ENCODE results near the gene PWP2.

Gene PWP2

GRCh38 chr21:44086636-44087425, 20.4 kb upstream of the PWP2 start:
- POLR2A ChIA-PET, result no interaction called here
- TF ChIP-seq LEF1 (IDR thresholded peaks at IDR 0.05; ENCODE audit: borderline replicate concordance) (no peak), L3MBTL2 (conservative IDR thresholded peaks at IDR 0.05) (no peak), SUZ12 (IDR thresholded peaks at IDR 0.05) (no peak), SP1 (IDR thresholded peaks at IDR 0.05) (no peak), ARNT (IDR thresholded peaks at IDR 0.05) (no peak), FOXK2 (IDR thresholded peaks at IDR 0.05) (no peak), NFRKB (IDR thresholded peaks at IDR 0.05) (no peak), ZNF384 (IDR thresholded peaks at IDR 0.05) (no peak), CTBP1 (IDR thresholded peaks at IDR 0.05; ENCODE audit: borderline replicate concordance) (no peak), PKNOX1 (IDR thresholded peaks at IDR 0.05) (no peak), TARDBP (IDR thresholded peaks at IDR 0.05) (no peak), ELF4 (IDR thresholded peaks at IDR 0.05) (no peak), HDGF (IDR thresholded peaks at IDR 0.05; ENCODE audit: borderline replicate concordance) (no peak), FOXA1 (IDR thresholded peaks at IDR 0.05) (no peak), BHLHE40 (IDR thresholded peaks at IDR 0.05; ENCODE audit: borderline replicate concordance) (no peak)
- DNase-seq (ENCODE audit: extremely low spot score), result no peak
- CTCF ChIA-PET, result no interaction called here

- POLR2A ChIA-PET, result no interaction called here
- CTCF ChIA-PET, result no interaction called here
- no peak for DNase-seq (ENCODE audit: extremely low spot score)
- TF ChIP-seq L3MBTL2 (conservative IDR thresholded peaks at IDR 0.05) (no peak), TARDBP (IDR thresholded peaks at IDR 0.05) (no peak), ELF4 (IDR thresholded peaks at IDR 0.05) (no peak), HDGF (IDR thresholded peaks at IDR 0.05; ENCODE audit: borderline replicate concordance) (no peak), BHLHE40 (IDR thresholded peaks at IDR 0.05; ENCODE audit: borderline replicate concordance) (no peak), SUZ12 (IDR thresholded peaks at IDR 0.05) (no peak), FOXA1 (IDR thresholded peaks at IDR 0.05) (no peak), ARNT (IDR thresholded peaks at IDR 0.05) (no peak), CTBP1 (IDR thresholded peaks at IDR 0.05; ENCODE audit: borderline replicate concordance) (no peak), NFRKB (IDR thresholded peaks at IDR 0.05) (no peak), FOXM1 (IDR thresholded peaks at IDR 0.05; ENCODE audit: borderline replicate concordance) (no peak), ZNF384 (IDR thresholded peaks at IDR 0.05) (no peak), SP1 (IDR thresholded peaks at IDR 0.05) (no peak)
These were observed 19.5 kb upstream of the PWP2 start for GRCh38 chr21:44087426-44088400.

GRCh38 chr21:44088401-44088780, 18.8 kb upstream of the PWP2 start:
- CTCF ChIA-PET, result no interaction called here
- no peak for DNase-seq (ENCODE audit: extremely low spot score)
- TF ChIP-seq ELF4 (IDR thresholded peaks at IDR 0.05) (no peak), FOXA1 (IDR thresholded peaks at IDR 0.05) (no peak), CTBP1 (IDR thresholded peaks at IDR 0.05; ENCODE audit: borderline replicate concordance) (no peak), SP1 (IDR thresholded peaks at IDR 0.05) (no peak), BHLHE40 (IDR thresholded peaks at IDR 0.05; ENCODE audit: borderline replicate concordance) (no peak), FOXK2 (IDR thresholded peaks at IDR 0.05) (no peak), TARDBP (IDR thresholded peaks at IDR 0.05) (no peak), L3MBTL2 (conservative IDR thresholded peaks at IDR 0.05) (no peak), SUZ12 (IDR thresholded peaks at IDR 0.05) (no peak)

GRCh38 chr21:44089001-44089911, 17.9 kb upstream of the PWP2 start:
- DNase-seq (ENCODE audit: extremely low spot score), result no peak
- no peak for TF ChIP-seq FOXK2 (IDR thresholded peaks at IDR 0.05)
- no peak for TF ChIP-seq L3MBTL2 (conservative IDR thresholded peaks at IDR 0.05)
- no peak for TF ChIP-seq FOXA1 (IDR thresholded peaks at IDR 0.05)
- no peak for TF ChIP-seq CTBP1 (IDR thresholded peaks at IDR 0.05; ENCODE audit: borderline replicate concordance)
- TF ChIP-seq PKNOX1 (IDR thresholded peaks at IDR 0.05), result no peak
- TF ChIP-seq ARNT (IDR thresholded peaks at IDR 0.05), result no peak
- no peak for TF ChIP-seq BHLHE40 (IDR thresholded peaks at IDR 0.05; ENCODE audit: borderline replicate concordance)
- TF ChIP-seq TARDBP (IDR thresholded peaks at IDR 0.05), result no peak
- TF ChIP-seq NFRKB (IDR thresholded peaks at IDR 0.05), result no peak
- no peak for TF ChIP-seq ZNF384 (IDR thresholded peaks at IDR 0.05)
- no peak for TF ChIP-seq SP1 (IDR thresholded peaks at IDR 0.05)
- POLR2A ChIA-PET, result no interaction called here
- CTCF ChIA-PET, result no interaction called here

More at GRCh38 chr21:44088401-44088780, 18.8 kb upstream of the PWP2 start:
- POLR2A ChIA-PET, result no interaction called here

GRCh38 chr21:44090325-44090724, 16.9 kb upstream of the PWP2 start:
- DNase-seq (ENCODE audit: extremely low spot score), result no peak
- CTCF ChIA-PET, result no interaction called here
- POLR2A ChIA-PET, result no interaction called here

More at GRCh38 chr21:44090325-44090724, 16.9 kb upstream of the PWP2 start:
- TF ChIP-seq SP1 (IDR thresholded peaks at IDR 0.05) (no peak), L3MBTL2 (conservative IDR thresholded peaks at IDR 0.05) (no peak), PKNOX1 (IDR thresholded peaks at IDR 0.05) (no peak), FOXM1 (IDR thresholded peaks at IDR 0.05; ENCODE audit: borderline replicate concordance) (no peak), FOXA1 (IDR thresholded peaks at IDR 0.05) (no peak), TARDBP (IDR thresholded peaks at IDR 0.05) (no peak), NFRKB (IDR thresholded peaks at IDR 0.05) (no peak), ARNT (IDR thresholded peaks at IDR 0.05) (no peak), BHLHE40 (IDR thresholded peaks at IDR 0.05; ENCODE audit: borderline replicate concordance) (no peak), LEF1 (IDR thresholded peaks at IDR 0.05; ENCODE audit: borderline replicate concordance) (no peak), ELF4 (IDR thresholded peaks at IDR 0.05) (no peak), ZNF384 (IDR thresholded peaks at IDR 0.05) (no peak), FOXK2 (IDR thresholded peaks at IDR 0.05) (no peak), CTBP1 (IDR thresholded peaks at IDR 0.05; ENCODE audit: borderline replicate concordance) (no peak), SUZ12 (IDR thresholded peaks at IDR 0.05) (no peak), HDGF (IDR thresholded peaks at IDR 0.05; ENCODE audit: borderline replicate concordance) (no peak)

Measured in HEK293T (cell line).